NCI-H510A treated with DMSO at 0.1 percent for 48 hours (cell line): ENCODE data around the gene WDTC1.
A peak's percentile ranks its signal among the peaks of the same experiment; 100 is the strongest.
"Not testable (repeated sequence)": the region's sequence is repeated elsewhere in the genome, so short reads cannot be mapped to it uniquely, and the experiment has no call there.

ENCODE experiments used
- DNase-seq: peaks from one replicate; lab custom pipeline; 2025; lab: John Stamatoyannopoulos, UW

WDTC1 gene, protein sequence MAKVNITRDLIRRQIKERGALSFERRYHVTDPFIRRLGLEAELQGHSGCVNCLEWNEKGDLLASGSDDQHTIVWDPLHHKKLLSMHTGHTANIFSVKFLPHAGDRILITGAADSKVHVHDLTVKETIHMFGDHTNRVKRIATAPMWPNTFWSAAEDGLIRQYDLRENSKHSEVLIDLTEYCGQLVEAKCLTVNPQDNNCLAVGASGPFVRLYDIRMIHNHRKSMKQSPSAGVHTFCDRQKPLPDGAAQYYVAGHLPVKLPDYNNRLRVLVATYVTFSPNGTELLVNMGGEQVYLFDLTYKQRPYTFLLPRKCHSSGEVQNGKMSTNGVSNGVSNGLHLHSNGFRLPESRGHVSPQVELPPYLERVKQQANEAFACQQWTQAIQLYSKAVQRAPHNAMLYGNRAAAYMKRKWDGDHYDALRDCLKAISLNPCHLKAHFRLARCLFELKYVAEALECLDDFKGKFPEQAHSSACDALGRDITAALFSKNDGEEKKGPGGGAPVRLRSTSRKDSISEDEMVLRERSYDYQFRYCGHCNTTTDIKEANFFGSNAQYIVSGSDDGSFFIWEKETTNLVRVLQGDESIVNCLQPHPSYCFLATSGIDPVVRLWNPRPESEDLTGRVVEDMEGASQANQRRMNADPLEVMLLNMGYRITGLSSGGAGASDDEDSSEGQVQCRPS

DNA sequence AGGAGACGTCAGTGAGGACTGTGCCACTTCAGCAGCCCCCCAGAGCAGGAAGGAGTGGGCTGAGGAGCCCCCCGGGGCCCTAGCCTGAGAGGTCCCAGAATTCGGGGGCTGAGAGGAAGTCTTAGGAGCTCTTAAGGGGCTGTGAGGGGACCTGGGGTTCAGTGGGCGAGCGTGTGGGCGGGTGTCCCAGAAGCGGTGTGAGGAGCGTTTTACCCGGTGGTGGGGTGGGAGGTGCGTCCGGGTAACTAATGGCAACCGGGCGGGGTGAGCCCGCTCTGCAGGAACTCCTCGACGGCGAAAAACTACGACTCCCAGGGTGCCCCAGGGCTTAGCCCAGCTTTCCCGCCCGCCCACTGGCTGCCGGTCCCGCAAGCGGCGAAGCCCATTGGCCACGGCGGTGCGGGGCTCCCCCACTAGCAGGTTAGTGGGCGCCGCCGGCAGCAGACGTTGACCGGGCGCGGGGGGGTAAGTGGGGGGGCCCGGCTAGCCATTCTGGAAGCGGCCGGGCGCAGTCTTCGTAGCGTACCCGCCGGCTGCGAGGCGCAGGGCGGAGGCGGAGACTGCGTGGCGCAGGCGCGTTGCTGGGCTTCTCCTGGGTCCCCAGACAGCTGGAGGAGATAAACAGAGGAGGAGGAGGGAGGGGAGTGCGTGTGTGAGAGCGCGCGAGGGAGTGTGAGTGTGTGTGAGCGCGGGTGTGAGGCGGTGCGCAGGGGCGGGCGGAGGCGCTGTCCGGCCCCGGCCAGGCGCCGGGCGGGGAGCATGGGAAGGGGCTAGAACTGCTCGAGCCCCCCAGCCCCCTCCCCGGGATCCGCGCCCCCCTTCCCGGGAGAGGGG is at the start of gene WDTC1:
WDTC1 (plus strand) TSS at position 584 of the 834 bp plus-strand sequence. CDS start 26,423 bp downstream, outside the sequence.
- peak; percentile 88 for DNase-seq

DNA sequence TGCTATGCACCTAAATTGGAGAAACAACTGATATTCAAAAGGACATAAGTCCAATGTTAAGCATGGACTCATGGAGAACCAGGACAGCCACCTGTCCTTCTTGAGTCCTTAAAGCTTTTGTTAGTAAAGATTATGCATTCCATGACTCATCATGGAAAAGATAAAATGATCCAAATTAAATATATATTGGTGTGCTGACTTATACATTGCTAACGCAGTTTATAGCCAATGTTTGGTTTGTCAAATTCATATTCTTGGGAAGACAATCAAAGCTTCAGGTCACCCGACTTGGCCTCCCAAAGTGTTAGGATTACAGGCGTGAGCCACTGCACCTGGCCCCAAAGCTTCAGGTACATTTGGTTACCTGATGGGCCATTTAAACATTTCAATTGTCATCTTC is 49.8 kb upstream of the WDTC1 start:
- DNase-seq, result not testable (repeated sequence)

DNA sequence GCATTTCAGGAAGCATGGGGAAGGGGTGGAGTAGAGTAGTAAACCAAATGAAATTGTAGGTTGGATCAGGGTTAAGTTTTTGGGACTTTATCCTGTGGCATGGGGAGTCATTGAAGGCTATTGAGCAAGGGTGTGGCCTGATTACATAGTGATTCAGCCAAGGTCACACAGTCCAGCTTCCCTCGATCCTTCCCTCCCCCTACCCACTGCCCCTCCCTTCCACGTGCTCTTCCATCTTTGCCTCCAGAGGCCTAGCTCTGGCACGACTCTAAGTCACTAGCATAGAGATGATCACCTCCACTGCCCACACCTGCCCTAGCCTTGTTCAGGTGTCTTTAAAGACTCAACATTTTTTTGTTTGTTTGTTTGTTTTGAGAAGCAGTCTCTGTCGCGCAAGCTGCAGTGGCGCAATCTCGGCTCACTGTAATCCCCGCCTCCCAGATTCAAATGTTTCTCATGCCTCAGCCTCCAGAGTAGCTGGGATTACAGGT is 42.3 kb upstream of the WDTC1 start:
- no peak for DNase-seq

DNA sequence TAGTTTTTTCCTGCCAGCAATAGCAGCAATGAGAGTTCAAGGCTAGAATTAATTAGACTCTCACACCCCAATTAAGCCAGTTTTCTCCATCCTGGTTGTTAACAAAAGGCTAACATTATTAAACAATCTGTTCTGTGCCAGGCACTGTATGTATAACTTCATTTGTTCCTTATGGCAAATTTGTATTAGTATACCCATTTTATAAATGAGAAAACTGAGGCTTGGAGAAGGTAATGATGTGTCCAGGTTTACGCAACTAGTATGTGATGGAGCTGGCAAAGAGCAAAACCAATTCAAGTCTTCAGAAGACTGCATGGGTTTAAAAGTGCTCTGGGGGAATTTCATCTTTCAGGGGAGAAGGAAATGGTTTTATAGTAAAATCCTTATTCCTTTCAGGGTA is 41.2 kb upstream of the WDTC1 start:
- DNase-seq, result no peak

DNA sequence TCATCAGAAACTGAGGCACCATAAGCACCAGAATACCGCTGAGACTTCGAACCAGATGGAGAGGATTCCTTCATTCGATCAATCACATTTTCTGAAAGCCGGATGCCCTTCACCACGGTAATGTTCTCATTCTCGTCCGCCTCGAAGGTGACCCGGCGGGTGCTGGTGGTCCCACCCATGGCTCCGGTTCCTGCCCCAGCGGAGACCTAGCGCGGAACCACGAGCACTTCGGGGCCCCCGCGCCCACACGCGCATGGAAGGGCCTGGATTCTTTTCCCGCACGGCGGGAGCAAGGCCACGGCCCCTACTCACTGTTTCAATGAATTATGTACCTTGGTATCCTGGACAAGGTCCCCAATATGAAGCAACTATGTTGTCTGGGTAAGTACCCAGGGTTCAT is 33.1 kb upstream of the WDTC1 start:
- DNase-seq, result no peak

DNA sequence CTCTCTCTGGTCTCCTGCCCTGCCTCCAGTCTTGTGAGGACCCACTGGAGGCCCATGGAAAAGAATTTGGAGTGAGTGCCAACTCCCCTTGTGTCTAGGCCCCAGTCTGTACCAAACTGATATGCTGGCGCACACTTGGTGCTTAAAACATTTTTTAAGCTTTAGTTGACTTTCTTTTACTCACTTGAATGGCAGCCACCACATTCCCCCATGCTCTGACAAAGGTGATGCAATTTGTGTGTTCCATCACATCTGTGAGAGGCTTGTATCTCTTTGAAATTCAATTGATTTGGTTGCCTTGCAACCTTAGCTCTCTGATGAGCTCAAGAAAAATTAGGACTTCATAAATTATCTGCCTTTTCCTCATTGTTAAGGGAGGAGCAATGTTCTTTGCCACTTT is 30.5 kb upstream of the WDTC1 start:
- DNase-seq, result no peak

DNA sequence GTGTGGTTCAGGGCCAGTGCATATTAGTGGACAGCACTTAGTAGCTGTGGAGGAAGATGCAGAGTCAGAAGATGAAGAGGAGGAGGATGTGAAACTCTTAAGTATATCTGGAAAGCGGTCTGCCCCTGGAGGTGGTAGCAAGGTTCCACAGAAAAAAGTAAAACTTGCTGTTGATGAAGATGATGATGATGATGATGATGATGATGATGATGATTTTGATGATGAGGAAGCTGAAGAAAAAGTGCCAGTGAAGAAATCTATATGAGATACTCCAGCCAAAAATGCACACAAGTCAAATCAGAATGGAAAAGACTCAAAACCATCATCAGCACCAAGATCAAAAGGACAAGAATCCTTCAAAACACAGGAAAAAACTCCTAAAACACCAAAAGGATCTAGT is 27.2 kb upstream of the WDTC1 start:
- DNase-seq, result not testable (repeated sequence)

DNA sequence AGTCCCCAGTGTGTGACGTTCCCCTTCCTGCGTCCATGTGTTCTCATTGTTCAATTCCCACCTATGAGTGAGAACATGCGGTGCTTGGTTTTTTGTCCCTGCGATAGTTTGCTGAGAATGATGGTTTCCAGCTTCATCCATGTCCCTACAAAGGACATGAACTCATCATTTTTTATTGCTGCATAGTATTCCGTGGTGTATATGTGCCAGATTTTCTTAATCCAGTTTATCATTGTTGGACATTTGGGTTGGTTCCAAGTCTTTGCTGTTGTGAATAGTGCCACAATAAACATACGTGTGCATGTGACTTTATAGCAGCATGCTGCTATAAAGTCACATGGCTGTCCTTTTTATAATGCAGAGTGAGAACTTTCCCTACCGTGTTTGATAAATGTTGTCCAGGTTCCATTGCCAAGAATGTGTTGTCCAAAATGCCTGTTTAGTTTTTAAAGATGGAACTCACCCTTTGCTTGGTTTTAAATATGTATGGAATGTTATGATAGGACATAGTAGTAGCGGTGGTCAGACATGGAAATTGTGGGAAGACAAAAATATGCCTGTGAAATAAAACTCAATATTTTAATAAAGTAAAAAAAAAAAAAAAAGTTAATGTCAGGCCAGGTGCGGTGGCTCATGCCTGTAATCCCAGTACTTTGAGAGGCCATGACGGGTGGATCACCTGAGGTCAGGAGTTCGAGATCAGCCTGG is 26.1 kb upstream of the WDTC1 start:
- DNase-seq, result not testable (repeated sequence)

DNA sequence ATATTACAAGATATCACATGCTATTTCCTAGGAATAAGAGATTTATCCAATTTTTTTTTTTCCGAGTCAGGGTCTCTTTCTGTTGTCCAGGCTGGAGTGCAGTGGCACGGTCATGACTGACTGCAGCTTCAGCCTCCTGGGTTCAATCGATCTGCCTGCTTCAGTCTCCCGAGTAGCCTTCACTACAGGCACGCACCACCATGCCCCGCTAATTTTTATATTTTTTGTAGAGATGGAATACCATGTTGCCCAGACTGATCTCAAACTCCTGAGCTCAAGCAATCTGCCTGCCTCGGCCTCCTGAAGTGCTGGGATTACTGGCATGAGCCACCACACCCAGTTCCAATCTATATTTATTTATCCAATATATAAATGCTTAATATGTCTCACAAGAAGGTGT is 18.0 kb upstream of the WDTC1 start:
- no peak for DNase-seq

DNA sequence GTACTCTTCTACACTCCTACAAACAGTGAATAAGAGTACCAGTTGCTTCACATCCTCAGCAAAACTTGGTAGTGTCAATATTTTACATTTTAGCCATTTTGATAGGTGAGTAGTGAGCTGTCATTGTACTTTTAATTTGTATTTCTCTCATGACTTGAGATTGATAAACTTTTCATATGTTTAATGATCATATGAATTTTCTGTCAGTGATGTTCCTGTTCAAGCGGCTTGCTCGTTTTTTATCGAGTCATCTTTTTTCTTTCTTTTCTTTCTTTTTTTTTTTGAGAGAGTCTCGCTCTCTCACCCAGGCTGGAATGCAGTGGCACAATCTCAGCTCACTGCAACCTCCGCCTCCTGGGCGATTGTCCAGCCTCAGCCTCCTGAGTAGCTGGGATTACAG is 17.0 kb upstream of the WDTC1 start:
- DNase-seq, result no peak

DNA sequence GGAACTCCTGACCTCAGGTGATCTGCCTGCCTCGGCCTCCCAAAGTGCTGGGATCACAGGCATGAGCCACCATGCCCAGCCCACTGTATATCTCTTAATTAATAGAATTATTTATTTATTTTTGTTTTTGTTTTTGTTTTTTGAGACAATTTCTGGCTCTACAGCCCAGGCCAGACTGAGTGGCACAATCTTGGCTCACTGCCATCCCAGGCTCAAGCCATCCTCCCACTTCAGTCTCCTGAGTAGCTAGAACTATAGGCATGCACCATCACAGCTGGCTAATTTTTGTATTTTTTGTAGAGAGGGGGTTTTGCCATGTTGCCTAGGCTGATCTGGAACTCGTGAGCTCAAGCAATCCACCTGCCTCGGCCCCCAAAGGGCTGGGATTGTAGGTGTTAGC is 15.7 kb upstream of the WDTC1 start:
- no peak for DNase-seq

DNA sequence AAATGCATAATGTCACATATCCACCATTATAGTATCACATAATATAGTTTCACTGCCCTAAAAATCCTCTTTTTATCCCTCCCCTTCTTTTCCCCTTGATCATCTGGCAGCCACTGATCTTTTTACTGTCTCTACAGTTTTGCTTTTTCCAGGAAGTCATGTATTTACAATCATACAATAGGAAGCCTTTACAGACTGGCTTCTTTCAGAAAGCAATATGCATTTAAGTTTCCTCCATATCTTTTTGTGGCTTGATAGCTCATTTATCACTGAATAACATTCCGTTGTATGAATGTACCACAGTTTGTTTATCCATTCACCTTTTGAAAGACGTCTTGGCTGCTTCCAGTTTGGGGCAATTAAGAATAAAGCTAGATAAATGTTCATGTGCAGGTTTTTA is 14.3 kb upstream of the WDTC1 start:
- no peak for DNase-seq

DNA sequence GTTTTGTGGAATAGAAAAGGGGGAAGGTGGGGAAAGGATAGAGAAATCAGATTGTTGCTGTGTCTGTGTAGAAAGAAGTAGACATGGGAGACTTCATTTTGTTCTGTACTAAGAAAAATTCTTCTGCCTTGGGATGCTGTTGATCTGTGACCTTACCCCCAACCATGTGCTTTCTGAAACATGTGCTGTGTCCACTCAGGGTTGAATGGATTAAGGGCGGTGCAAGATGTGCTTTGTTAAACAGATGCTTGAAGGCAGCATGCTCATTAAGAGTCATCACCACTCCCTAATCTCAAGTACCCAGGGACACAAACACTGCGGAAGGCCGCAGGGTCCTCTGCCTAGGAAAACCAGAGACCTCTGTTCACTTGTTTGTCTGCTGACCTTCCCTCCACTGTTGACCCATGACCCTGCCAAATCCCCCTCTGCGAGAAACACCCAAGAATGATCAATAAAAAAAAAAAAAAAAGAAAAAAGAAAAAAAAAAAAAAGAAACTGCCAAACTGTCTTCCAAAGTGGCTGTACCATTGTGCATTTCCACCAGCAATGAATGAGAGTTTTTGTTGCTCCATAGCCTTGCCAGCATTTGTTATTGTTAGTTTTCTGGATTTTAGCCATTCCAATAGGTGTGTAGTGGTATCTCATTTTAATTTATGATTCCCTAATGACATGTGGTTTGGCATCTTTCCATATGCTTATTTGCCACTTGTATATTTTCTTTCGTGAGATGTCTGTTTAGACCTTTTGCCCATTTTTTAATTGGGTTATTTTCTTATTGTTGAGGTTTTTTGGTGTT is 13.5 kb upstream of the WDTC1 start:
- not testable (repeated sequence) for DNase-seq

DNA sequence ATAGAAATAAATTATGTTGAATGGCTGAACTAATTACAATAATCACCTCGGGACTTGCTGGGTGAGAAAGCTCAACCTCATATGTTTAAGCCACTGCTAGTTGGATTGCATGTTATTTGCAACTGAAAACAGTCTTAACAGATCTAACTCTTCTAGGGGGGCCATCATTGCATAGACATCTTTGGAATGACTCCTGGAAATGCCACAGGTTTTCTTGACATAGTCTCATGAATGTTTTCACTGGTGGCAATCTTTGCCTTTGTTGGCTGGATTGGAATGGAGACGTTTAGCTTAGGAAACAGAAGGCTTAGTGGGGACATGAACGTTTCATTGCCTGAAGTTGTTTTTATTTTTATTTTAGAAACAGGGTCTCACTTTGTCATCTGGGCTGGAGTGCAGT is 8.8 kb upstream of the WDTC1 start:
- no peak for DNase-seq

DNA sequence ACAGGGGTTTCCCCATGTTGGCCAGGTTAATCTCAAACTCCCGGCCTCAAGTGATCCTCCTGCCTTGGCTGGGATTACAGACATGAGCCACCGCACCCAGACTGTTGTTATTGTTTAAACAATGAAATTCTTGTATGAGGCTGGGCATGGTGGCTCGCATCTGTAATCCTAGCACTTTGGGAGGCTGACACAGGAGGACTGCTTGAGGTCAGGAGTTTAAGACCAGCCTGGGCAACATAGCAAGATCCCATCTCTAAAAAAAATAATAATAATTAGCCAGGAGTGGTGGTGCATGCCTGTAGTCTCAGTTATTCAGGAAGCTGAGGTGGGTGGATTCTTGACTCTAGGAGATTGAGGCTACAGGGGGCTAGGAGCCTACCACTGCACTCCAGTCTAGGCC is 6.7 kb upstream of the WDTC1 start:
- no peak for DNase-seq

DNA sequence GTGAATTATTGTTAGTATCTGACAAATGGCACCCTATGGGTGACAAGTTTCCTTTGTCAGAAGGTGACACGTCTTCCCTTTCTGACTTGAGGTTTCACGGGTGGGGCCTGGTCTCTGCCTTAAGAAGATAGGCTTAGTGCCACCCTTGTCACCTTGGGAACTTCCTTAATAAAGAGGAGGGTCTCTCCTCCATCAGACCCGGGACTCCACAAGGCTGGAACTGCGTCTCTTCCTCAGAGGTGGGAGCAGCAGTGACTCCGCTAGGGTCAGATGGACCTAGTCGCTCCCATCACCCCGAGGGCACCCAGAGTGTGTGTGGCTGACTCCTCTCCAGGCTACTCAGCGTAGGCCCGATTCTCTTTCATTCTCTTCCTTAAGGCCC is 774 bp upstream of the WDTC1 start:
- DNase-seq, result no peak

DNA sequence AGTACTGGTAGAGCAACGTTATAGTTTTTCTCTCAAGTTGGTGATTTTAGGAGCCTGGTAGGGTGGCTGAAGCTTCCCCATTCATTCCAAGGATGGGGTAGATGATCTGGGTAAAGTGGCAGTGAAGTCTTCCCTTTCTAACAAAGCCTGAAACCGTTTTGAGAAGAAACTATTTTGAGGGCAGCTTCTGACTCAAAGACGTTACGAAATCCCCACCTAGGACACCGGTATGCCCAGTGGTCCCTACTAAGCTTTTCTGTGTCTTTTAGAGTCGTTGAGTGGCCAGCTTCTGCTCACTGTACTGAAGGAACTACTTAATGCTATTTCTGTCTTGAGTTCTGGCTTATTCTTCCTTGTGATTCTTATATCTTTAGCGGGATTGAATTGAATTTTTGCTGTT is 1.4 kb downstream of the WDTC1 start:
- no peak for DNase-seq

DNA sequence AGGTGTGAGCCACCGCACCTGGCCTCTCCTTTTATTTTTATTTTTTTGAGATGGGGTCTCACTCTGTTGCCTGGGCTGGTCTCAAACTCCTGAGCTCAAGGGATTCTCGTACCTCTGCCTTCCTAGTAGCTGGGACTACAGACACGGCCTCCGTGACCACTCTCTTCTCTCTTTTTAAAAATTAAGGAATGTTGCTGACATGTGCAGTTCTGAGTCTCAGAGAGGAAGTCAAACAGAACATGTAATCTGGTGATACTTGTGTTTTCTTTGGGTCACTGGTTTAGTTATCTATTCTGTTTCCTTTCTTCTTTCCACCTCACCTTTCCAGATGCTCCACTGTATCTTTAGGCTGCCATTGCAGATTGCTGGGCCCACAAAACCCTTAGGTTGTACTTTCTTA is 2.7 kb downstream of the WDTC1 start:
- no peak for DNase-seq

DNA sequence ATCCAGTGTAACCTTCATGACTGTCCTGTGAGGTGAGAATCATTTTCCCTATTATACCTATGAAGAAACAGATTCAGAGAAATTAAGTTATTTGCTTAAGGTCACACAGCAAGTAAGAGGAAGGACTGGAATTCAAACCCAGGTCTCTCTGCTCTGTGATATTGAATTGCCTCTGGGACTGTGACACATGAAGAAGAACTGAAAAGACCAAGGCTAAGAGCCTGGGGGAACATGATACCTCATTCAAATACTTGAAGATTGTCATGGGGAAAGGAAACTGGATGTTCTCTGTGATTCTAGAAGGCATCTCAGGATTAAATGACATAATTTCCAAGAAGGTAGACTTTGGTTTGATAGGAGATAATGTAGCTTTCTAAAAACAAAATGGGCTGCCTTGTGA is 3.6 kb downstream of the WDTC1 start:
- DNase-seq, result no peak

DNA sequence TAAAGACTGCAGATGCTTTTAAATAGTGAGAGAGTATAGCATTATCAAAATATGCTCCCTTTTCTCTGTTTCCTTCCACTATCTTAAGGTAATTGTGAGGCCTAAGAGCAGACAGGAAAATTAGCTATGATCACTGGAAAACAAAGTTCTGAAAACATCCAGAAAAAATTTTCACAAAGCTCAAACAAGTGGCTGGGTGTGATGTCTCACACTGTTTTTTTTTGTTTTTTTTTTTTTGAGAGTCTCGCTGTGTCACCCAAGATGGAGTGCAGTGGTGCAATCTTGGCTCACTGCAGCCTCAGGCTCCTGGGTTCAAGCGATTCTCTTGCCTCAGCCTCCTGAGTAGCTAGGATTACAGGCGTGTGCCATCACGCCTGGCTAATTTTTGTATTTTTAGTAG is 7.2 kb downstream of the WDTC1 start:
- DNase-seq, result no peak

DNA sequence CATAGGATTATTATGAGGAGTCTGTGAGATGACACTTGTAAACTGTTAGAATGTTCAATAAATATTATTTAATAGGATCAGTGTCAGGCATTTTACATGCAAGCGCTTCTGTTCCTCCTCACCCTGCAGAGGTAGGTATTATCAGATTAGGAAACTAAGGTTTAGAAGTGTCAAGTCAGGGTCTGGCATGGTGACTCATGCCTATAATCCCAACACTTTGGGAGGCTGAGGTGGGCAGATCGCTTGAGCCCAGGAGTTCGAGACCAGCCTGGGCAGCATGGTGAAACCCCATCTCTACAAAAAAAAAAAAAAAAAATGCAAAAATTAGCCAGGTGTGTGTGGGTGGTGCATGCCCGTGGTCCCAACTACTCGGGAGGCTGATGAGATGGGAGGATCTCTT is 9.2 kb downstream of the WDTC1 start:
- DNase-seq, result not testable (repeated sequence)
